DND-41 (cell line): ENCODE results near the gene ITPR2.

ENCODE experiments used
- ATAC-seq: fragments of 200-7000 bp; cut with Tn5 transposase; 3 replicates; pipeline ENCODE4 v1.9.1; 2021; ENCODE audit warnings: low read depth; ENCODE audit not compliant: insufficient read depth
- DNase-seq: peaks from one replicate; pipeline ENCODE4 v3.0.0-alpha.2; 2020
- H2AFZ ChIP-seq: 2 replicates; pipeline ENCODE4 v1.6.0; 2012; ENCODE audit warnings: low read depth, low read length
- H3K27ac ChIP-seq: 2 replicates; pipeline ENCODE4 v1.5.1; 2012; ENCODE audit warnings: low read length, inconsistent platforms
- H3K27me3 ChIP-seq: fragments of 200-600 bp; sonication (generic); 2 replicates; pipeline ENCODE4 v1.6.0; 2012; ENCODE audit warnings: low read length, mild to moderate bottlenecking, inconsistent platforms; ENCODE audit not compliant: insufficient read depth, poor library complexity
- H3K36me3 ChIP-seq: 2 replicates; pipeline ENCODE4 v1.5.1; 2012; ENCODE audit warnings: low read length, inconsistent platforms; ENCODE audit not compliant: insufficient read depth
- H3K4me1 ChIP-seq: 2 replicates; pipeline ENCODE4 v1.5.1; 2012; ENCODE audit warnings: mild to moderate bottlenecking, low read length; ENCODE audit not compliant: insufficient read depth
- H3K4me2 ChIP-seq: 2 replicates; pipeline ENCODE4 v1.6.0; 2012; ENCODE audit warnings: mild to moderate bottlenecking, moderate library complexity, low read length, inconsistent platforms; ENCODE audit not compliant: insufficient read depth
- H3K4me3 ChIP-seq, 2 experiments: fragments of 200-600 bp in 1 of 2; shearing (Covaris generic) in 1 of 2; 2 replicates each; pipeline ENCODE4 v1.5.1; 2012 to 2016; ENCODE audit warnings: inconsistent platforms in 2 of 2, low read length in 2 of 2, mild to moderate bottlenecking in 2 of 2, low read depth in 1 of 2, moderate library complexity in 1 of 2
- H3K79me2 ChIP-seq: 2 replicates; pipeline ENCODE4 v1.6.0; 2012; ENCODE audit warnings: low read length, inconsistent platforms; ENCODE audit not compliant: insufficient read depth
- H3K9ac ChIP-seq: 2 replicates; pipeline ENCODE4 v1.6.0; 2012; ENCODE audit warnings: low read depth, mild to moderate bottlenecking, inconsistent platforms, low read length, moderate library complexity
- H3K9me3 ChIP-seq: 2 replicates; pipeline ENCODE4 v1.5.1; 2012; ENCODE audit warnings: low read length, moderate library complexity, mild to moderate bottlenecking, inconsistent platforms; ENCODE audit not compliant: insufficient read depth, severe bottlenecking
- H4K20me1 ChIP-seq: 2 replicates; pipeline ENCODE4 v1.6.0; 2012; ENCODE audit warnings: low read length; ENCODE audit not compliant: insufficient read depth
- EZH2 ChIP-seq: IDR thresholded peaks from 3 replicates; pipeline ENCODE4 v1.6.1; 2012; ENCODE audit warnings: borderline replicate concordance, low read depth, mild to moderate bottlenecking, moderate library complexity, low read length, inconsistent platforms; ENCODE audit not compliant: severe bottlenecking
- TF ChIP-seq, protein P1 (sequence below): IDR thresholded peaks from 2 replicates; pipeline ENCODE4 v1.5.1; 2012; ENCODE audit warnings: borderline replicate concordance, low read length, moderate library complexity, mild to moderate bottlenecking; ENCODE audit not compliant: poor library complexity, severe bottlenecking; ENCODE audit errors: extremely low read depth

The ITPR2 gene

DNA sequence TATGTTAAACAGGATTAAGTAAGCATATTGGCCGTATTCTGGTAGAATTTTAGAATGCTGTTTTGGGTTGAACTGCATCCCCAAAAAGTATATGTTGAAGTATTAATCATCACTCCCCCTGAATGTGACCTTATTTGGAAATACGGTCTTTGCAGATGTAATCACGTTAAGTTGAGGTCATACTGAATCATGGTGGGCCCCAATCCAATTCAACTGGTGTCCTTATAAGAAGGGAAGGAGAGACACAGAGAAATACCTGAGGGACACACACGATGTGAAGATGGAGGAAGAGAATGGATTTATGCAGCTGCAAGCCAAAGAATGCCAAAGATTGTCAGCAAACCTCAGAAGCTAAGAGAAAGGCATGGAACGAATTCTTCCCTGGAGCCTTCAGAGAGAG is 268.6 kb downstream of the ITPR2 start:
- Histone ChIP-seq H3K36me3 (peaks cover 6% of the 10 kb centered on the region; the same call in 1 of the 2 replicates), H3K27me3 (no peaks in the 10 kb centered on the region), H3K4me3 (no peak overlapping the region), H3K79me2 (no peaks in the 10 kb centered on the region), H4K20me1 (no peaks in the 10 kb centered on the region), H3K4me2 (no peak overlapping the region), H3K27ac (no peak overlapping the region), H3K9ac (no peak overlapping the region), H3K4me1 (no peaks in the 10 kb centered on the region), H3K9me3 (no peaks in the 10 kb centered on the region), H2AFZ (no peak overlapping the region)
- DNase-seq (no peak), ATAC-seq (no peak)
- TF ChIP-seq, protein P1, sequence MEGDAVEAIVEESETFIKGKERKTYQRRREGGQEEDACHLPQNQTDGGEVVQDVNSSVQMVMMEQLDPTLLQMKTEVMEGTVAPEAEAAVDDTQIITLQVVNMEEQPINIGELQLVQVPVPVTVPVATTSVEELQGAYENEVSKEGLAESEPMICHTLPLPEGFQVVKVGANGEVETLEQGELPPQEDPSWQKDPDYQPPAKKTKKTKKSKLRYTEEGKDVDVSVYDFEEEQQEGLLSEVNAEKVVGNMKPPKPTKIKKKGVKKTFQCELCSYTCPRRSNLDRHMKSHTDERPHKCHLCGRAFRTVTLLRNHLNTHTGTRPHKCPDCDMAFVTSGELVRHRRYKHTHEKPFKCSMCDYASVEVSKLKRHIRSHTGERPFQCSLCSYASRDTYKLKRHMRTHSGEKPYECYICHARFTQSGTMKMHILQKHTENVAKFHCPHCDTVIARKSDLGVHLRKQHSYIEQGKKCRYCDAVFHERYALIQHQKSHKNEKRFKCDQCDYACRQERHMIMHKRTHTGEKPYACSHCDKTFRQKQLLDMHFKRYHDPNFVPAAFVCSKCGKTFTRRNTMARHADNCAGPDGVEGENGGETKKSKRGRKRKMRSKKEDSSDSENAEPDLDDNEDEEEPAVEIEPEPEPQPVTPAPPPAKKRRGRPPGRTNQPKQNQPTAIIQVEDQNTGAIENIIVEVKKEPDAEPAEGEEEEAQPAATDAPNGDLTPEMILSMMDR: no peak
- no peak for TF ChIP-seq EZH2

DNA sequence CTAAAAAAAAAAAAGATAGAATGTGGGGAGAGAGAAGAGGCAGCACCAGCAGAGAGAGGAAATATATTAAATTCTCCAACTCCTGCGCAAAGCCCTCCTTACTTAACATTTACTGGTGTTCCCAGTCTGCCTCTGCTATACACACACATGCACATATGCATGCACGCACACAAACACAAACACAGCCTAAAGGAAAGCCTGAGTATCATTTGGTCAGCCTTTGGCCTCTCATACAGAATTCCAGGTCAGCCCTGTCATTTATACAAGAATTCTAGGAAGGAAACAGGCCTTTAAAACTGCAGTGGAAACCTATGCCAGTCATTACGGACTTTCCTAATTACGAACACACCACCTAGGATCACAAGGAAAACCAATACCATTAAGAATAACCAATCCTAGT is 269.4 kb downstream of the ITPR2 start:
- Histone ChIP-seq H4K20me1 (no peaks in the 10 kb centered on the region), H3K4me2 (no peak overlapping the region), H3K4me3 (no peak overlapping the region), H2AFZ (no peak overlapping the region), H3K27ac (no peak overlapping the region), H3K79me2 (no peaks in the 10 kb centered on the region), H3K27me3 (no peaks in the 10 kb centered on the region), H3K4me1 (no peaks in the 10 kb centered on the region), H3K36me3 (peaks cover 6% of the 10 kb centered on the region; the same call in 1 of the 2 replicates), H3K9ac (no peak overlapping the region), H3K9me3 (no peaks in the 10 kb centered on the region)
- TF ChIP-seq, protein P1: no peak
- no peak for TF ChIP-seq EZH2
- DNase-seq: no peak
- no peak for ATAC-seq

DNA sequence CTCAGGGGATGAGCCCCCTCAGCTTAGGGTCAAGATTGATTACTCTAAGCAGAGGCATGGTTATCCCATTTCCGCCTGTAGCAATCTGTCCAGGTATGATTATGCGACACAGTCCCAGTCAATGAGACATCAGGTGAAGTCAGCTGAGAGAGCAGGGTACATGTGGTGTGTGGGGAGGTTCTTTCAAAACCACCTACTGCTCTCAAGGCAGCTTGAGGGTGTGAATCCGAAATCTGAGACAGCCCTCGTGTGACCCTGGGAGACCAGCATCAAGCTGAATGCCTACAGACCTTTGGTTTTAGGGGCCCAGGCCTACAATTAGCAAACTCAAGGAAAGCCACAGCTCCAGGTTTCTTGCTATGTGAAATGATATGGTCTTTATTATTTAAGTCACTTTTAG is 275.7 kb downstream of the ITPR2 start:
- Histone ChIP-seq H3K27ac (no peak overlapping the region), H3K9ac (no peak overlapping the region), H3K27me3 (no peaks in the 10 kb centered on the region), H4K20me1 (no peaks in the 10 kb centered on the region), H3K9me3 (no peaks in the 10 kb centered on the region), H2AFZ (no peak overlapping the region), H3K36me3 (peaks cover 47% of the 10 kb centered on the region), H3K79me2 (no peaks in the 10 kb centered on the region), H3K4me2 (no peak overlapping the region), H3K4me1 (no peaks in the 10 kb centered on the region), H3K4me3 (no peak overlapping the region)
- ATAC-seq (no peak), DNase-seq (no peak)
- TF ChIP-seq, protein P1: no peak
- TF ChIP-seq EZH2: no peak

DNA sequence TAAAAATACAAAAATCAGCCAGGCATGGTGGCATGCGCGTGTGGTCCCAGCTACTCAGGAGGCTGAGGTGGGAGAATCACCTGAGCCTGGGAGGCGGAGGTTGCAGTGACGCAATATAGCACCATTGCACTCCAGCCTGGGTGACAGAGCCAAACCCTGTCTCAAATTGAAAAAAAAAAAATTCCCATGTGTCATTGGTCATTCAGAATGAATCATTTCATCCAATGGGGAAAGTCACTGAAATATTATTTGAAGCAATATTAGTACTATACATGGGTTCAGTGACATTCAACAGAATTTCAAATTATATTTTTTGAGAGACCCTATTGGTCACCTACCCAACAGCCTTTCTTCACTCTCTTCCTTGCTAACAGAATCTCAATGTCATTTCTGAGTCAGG is 276.1 kb downstream of the ITPR2 start:
- no peaks in the 10 kb centered on the region for H3K79me2 ChIP-seq
- H3K4me1 ChIP-seq: no peaks in the 10 kb centered on the region
- no peak overlapping the region for H3K4me2 ChIP-seq
- H3K27me3 ChIP-seq: no peaks in the 10 kb centered on the region
- ATAC-seq (no peak), DNase-seq (no peak)
- no peaks in the 10 kb centered on the region for H3K9me3 ChIP-seq
- no peak overlapping the region for H3K4me3 ChIP-seq
- H3K27ac ChIP-seq: no peak overlapping the region
- H3K9ac ChIP-seq: no peak overlapping the region
- no peak overlapping the region for H2AFZ ChIP-seq
- TF ChIP-seq, protein P1: no peak
- H4K20me1 ChIP-seq: no peaks in the 10 kb centered on the region
- peaks cover 47% of the 10 kb centered on the region for H3K36me3 ChIP-seq
